HG02763 (cell line): Measurements from ENCODE around the gene PPP2R2D.
"Not testable (repeated sequence)": the region's sequence is repeated elsewhere in the genome, so short reads cannot be mapped to it uniquely, and the experiment has no call there.

Experiments
- ATAC-seq: cut with Tn5 transposase; IDR thresholded peaks from one replicate; pipeline ENCODE4 v1.9.1; 2021; ENCODE audit warnings: mild to moderate bottlenecking, moderate library complexity; ENCODE audit not compliant: unreplicated experiment

The PPP2R2D gene

DNA sequence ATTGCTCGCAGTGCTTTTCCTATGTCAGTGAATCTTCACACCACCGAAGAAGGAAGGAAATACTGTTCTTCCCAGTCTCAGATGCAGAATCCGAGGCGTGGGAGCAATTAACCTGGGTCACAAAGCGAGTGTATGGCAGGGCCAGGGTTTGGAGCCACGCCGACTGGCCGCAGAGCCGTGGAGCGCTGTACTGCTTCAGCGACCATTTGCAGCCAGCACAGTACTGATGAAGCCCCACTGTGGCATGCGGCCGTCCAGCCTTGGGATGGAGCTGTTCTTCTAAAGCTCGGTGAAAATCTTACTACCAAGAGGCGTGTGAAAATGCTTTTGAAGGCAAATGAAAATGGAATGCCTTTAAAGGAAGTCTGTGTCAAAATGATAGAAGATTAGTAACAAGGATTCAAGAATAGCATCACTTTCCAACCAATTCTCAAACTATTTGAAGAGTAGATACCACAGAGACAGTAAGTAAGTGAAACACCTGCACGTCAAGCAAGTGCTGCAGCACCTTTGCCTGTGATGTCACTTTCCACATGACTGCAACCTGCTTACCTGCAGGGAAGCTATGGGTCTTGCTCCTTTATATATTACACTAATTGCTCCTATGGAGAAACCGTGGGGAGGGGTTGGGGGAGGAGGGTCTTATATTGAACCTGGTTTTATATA, 4.9 kb downstream of the PPP2R2D start:
- ATAC-seq: no peak

DNA sequence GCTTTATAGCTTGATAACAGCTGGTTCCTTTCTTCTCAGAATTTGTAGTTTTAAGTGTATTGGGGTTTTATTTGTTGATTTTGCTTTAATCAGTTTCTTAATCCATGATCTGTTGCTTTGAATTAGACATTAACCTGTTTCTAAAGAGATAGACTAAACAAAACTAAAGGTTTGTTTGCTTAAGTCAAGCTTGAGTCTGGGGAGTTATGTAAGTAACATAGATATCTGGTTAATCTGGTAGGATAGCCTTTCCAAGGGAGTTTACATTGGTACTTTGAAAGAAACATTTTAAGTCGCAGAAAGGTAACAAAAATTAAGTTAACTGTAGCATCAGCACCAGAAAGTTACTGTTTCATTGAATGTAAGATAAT, 5.4 kb downstream of the PPP2R2D start:
- no peak for ATAC-seq

DNA sequence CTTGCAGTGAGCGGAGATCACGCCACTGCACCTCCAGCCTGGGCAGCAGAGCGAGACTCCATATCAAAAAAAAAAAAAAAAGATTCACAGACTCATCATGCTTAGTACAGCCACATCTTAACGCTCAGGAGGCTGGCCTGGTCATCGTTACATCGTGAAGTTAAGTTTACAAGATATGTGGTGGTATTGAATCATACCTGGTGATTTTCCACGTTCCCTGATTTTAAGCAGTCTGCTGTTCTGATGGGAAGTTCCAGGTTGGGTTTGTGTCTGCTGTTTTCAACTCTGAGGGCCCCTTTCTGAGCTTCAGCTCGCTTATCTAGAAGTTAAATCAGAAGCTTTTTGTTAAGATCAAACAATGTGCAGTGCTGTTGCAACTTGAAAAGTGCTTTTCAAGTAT, 6.9 kb downstream of the PPP2R2D start:
- ATAC-seq: no peak

DNA sequence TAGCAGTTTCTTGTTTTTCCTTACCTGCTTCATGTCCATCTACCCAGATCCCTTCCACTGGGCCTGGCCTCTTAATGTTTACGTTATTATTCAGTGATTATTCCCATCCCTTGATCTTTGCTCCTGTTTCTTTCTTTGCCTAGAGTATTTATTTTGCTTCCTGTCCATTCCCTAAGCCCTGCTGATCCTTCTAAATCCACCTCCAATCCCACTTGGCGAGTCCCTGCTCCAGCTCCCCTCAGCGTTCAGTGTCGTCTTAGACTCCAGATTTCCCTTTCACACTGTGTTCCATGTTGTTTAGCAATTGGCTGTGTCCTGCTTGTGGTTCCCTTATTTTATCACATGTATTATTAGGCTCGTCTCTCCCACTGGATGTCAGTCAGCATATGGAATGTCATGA, 7.3 kb downstream of the PPP2R2D start:
- no peak for ATAC-seq

DNA sequence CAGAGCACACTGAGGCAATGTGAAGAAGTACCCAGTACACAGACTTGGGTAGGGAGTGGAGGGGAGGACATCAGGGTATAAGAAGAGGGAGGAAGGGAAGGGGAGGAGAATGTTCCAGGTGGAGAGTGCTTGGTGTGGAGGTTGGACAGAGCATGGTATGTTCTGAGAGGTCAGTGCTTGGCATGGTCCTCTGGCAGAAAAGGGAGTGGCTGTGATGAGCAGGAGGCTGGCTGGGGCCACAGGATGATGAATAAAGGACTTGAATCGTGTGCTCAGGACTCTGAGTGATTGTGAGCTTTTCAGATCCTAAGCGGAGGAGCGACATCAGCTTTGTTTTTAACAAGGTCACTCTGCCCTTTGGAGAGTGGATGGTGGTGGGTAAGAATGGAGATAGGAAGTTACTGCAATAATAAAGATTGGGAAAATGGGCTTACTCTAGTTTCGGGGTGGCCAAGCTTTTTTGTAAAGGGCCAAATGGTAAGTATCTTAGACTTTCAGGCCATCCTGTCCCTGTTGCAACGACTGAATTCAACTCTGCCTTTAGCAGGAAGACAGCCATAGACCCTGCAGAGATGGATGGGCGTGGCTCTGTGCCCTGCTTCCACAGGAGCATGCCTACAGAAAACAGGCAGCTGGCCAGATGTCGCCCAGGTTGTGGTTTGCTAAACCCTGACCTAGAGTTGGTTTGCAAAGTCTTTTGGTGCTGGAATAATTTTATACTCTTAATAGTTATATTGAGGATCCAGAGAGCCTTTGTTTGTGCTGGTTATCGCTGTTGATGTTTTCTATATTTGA, 8.4 kb downstream of the PPP2R2D start:
- ATAC-seq: no peak

DNA sequence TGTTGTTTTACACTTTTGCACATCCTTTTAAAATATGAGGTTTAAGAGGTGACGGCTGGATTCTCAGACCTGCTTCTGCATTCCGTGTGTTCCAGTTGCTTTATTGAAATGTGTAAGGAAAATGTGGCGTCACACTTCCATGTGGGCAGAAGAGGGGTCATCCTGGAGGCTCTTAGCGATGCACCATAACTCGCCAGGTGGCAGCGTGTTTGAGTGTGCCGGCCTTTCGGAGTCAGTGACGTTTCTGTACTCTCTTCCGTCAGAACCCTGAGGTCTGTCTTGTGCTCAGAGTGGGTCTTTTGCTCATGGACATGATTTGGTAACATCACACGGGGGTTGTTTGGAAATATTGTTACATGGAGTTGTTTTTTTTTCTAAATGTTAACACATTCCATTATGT, 9.1 kb downstream of the PPP2R2D start:
- no peak for ATAC-seq

DNA sequence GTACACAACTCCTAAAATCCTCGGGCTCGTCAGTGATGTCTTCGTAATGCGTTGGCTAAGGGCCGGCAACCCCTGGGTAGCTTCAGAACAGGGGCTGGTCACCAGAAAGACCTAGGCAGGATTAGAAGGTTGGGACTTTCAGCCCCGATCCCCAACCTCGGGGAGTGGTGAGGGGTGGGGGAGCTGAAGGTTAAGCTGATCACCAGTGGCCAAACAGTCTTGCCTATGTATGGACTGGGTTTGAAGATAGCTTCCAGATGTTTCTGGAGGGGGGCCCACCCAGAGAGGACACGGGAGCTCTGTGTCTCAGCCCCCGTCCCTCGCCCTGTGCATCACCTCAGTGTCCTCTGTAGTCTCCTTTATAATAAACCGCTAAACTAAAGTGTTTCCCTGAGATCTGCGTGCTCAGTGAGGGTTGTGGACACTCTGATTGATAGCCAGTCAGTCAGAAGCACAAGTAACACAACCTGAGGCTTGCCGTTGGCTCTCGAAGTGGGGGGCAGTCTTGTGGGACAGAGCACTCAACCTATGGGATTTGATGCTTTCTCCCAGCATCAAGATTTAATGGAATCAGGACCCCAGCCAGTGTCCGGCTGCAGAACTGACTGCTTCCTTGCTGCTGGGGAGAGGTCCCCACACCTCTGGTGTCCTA, 10.0 kb downstream of the PPP2R2D start:
- no peak for ATAC-seq

DNA sequence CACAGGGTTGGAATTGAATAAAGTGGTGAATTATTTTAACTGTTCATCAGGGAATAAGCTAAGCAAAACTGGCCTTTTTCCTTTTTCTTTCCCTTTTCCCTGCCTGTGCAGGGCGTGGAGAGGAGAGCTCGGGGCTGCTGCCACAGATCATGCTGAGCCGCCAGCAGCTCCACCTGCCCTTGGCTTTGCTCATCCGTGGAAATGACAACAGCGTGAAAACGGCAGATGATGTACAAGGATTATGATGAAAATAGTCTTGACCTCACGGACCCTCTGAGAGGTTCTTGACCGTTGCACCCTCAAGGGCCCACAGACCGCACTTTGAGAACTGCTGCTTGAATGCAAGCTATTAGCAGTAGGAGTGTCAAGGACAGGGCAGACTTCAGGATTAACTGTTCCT, 10.6 kb downstream of the PPP2R2D start:
- no peak for ATAC-seq

DNA sequence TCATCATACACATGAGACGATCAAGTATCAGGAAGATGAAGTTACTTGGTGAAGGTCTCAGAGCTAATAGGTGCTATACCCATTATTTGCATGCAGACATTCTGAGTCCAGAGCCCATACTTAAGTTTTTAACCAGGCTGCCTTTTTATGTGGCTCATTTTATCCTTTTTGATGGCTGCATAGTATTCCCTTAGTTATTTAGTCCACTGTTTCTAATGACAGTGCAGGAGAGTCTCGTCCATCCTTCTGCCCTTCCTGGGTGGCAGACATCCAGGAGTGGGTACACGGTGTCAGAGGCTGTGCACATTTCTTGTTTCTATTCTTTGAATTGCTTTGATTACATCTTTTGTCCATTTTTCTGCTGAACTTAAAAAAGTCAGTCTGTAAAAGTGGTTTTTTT, 11.8 kb downstream of the PPP2R2D start:
- no peak for ATAC-seq

DNA sequence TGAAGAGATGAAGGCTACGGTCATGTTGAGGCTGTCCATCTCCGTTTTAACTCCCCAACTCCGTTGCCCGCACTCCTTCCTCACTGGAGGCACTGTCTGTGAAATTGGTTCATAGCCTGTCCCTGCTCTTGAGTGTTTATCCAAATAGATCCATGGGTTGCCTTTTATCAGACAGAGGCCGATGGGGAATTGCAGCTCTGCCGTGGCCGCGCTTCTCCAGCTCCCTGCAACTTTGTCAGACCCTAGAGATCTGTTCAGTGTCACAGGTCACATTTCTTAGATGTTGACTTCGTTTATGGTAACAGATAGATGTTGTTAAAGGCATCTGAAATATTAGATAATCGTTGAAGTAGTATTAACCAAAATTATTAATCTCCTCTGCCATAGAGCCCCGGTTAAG, 14.7 kb downstream of the PPP2R2D start:
- ATAC-seq: no peak

DNA sequence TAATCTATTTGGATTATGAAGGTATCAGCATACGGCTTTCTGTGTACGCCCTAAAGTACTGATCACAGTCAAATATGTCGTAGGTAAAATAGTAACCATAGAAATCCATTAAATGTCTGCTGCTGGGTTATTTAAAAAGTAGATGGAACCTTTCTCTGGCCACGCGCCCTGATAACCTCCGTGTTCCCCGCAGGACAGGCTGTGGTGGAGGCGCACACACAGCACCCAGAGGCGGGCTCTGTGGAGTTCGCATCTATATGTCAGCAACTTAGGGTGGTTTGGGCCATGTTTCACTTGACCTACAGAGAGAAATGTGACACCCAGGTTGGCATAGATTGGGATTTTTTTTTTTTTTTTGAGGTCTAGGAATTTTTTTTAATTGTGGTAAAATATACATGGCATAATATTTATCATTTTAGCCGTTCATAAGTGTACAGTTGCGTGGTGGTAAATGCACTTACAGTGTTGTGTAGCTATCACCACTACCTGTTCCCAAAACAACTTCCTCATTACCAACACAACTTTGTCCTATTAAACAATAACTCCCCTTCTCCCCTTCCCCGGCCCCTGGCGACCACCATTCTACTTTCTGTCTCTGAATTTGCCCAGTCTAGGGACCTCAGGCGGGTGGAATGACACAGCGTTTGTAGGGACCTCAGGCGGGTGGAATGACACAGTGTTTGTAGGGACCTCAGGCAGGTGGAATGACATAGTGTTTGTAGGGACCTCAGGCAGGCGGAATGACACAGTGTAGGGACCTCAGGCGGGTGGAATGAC, 15.4 kb downstream of the PPP2R2D start:
- ATAC-seq: no peak

DNA sequence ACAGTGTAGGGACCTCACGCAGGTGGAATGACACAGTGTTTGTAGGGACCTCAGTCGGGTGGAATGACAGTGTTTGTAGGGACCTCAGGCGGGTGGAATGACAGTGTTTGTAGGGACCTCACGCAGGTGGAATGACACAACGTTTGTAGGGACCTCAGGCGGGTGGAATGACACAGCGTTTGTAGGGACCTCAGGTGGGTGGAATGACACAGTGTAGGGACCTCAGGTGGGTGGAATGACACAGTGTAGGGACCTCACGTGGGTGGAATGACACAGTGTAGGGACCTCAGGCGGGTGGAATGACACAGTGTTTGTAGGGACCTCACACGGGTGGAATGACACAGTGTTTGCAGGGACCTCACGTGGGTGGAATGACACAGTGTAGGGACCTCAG, 16.0 kb downstream of the PPP2R2D start:
- ATAC-seq: not testable (repeated sequence)

DNA sequence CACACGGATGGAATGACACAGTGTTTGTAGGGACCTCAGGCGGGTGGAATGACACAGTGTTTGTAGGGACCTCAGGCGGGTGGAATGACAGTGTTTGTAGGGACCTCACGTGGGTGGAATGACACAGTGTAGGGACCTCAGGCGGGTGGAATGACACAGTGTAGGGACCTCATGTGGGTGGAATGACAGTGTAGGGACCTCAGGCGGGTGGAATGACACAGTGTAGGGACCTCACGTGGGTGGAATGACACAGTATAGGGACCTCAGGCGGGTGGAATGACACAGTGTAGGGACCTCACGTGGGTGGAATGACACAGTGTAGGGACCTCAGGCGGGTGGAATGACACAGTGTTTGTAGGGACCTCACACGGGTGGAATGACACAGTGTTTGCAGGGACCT, 16.7 kb downstream of the PPP2R2D start:
- ATAC-seq: not testable (repeated sequence)

DNA sequence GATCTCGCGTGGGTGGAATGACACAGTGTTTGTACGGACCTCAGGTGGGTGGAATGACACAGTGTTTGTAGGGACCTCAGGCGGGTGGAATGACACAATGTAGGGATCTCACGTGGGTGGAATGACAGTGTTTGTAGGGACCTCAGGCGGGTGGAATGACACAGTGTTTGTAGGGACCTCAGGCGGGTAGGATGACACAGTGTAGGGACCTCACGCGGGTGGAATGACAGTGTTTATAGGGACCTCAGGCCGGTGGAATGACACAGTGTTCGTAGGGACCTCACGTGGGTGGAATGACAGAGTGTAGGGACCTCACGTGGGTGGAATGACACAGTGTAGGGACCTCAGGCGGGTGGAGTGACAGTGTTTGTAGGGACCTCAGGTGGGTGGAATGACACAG, 18.7 kb downstream of the PPP2R2D start:
- not testable (repeated sequence) for ATAC-seq

DNA sequence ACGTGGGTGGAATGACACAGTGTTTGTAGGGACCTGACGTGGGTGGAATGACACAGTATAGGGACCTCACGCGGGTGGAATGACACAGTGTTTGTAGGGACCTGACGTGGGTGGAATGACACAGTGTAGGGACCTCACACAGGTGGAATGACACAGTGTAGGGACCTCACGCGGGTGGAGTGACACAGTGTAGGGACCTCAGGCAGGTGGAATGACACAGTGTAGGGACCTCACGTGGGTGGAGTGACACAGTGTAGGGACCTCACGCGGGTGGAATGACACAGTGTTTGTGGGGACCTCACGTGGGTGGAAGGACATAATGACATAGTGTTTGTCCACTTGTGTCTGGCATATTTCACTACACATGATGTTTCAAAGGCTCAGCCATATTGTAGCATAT, 19.3 kb downstream of the PPP2R2D start:
- no peak for ATAC-seq

DNA sequence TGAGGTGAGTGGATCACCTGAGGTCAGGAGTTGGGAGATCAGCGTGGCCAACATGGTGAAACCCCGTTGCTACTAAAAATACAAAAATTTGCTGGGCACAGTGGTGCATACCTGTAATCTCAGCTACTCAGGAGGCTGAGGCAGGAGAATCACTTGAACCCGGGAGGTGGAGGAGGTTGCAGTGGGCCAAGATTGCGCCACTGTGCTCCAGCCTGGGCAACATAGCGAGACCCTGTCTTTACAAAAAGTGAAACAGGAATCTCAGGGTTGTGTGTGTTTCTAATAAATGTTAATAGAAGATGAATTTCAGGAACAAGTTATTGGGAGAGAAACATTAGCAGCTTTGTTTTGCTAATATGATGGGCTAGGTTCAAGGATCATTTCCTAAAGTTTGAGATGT, 19.9 kb downstream of the PPP2R2D start:
- no peak for ATAC-seq

DNA sequence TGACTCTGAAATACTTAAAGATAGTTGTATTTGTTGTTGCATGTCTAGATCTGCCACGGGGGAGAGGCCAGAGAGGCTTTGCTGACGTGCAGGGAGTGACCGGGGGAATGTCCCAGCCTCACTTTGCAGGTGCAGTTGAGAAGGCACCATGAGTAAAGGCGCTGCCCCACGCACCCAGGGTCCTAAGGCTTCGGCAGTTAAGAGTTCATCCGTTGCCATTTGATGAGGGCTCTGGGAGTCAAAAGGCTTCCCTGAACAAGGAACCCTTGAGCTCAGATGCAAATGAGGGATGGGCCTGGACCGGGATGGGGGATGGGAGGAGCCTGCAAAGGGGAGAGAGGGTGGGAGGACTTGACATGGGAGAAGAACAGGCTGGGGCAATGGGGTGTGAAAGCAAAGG, 20.4 kb downstream of the PPP2R2D start:
- ATAC-seq: no peak

DNA sequence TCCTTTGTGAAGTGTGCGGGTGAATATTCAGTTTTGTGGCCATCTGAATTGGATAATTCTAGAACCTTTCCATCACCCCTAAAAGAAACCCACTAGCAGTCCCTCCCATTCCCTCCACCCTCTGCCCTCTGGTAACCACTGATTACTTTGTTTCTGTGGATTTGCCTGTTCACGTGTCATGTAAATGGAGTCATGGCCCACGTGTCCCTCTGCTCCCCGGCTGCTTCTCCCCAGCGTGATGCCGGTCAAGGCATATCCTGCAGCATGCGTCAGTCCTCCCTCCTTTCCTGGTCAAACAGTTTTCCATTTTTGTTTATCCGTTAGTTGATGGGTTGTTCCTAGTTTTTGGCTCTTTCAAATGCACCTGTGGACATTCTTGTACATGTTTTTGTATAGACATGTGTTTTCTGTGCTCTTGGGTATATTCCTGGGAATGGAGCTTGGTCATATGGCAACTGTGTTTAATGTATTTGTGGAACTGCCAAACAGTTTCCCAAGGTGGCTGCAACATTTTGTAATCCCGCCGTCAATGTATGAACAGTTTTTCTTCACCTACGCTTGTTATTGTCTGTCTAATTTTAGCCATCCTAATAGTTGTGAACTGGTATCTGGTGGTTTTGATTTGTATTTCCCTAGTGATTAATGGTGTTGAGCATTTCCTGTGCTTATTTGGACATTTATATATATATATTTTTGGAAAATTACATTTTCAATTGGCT, 22.4 kb downstream of the PPP2R2D start:
- no peak for ATAC-seq

DNA sequence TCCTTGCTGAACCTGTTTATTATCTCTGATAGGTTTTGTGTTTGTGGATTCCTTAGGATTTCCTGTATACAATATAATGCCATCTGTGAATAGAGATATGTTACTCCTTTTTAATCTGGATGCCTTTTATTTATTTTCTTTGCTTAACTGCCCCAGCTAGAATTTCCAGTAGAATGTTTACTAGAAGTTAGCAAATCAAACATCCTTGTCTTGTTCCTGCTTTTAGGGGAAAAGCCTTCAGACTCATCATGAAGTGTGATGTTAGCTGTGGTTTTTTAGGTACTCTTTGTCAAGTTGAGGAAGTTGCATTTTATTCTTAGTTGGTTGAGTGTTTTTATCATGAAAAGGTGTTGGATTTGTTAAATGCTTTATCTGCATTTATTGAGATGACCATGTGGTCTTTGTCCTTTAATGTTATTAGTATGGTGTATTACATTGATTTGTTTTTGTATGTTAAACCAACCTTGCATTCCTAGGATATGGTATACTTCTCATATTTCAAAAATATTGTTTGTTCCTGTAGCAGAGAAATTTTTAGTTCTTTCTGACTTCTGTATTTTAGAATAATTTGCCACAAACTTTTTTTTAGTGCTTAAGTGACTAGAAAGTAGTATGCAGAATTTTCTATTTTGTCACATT, 24.3 kb downstream of the PPP2R2D start:
- no peak for ATAC-seq

DNA sequence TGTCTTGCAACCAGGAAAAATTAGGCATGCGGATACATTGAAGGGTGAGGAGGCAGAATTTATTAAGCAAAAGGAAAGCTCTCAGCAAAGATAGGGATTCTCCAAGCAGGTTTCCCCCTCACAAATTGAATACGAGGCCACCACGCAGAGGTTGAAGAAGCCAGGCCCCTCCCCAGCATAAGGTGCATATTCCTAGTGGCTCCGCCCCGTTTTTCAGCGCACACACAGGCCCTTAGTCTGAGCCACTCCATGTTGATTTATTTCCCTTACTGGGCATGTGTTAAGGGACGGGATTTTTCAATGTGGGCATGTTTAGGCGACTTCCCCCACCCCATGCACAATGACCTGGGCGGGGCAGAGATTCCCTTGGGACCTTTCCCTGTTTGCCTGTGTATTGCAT, 24.9 kb downstream of the PPP2R2D start:
- no peak for ATAC-seq
